Heart left ventricle (tissue), 16 donors: Measurements from ENCODE around the gene RBM33. TPM values are rescaled to one million over a fixed set of nuclear protein-coding genes. Genes with fewer than 3 reads are reported as not detected.
A peak's percentile ranks its signal among the peaks of the same experiment; 100 is the strongest.

Experiments used
- ATAC-seq, 4 donors: fragments of 200-7000 bp; cut with Tn5 transposase; one replicate each; pipeline ENCODE4 v1.9.1; 2020 to 2022; ENCODE audit warnings: moderate library complexity in 4 of 4, mild to moderate bottlenecking in 3 of 4, moderate number of reproducible peaks in 1 of 4
- DNase-seq, 5 donors: peaks; one replicate each; pipeline ENCODE4 v3.0.0-alpha.2; 2020
- H3K27ac ChIP-seq, 12 donors: fragments of 200-600 bp; sonication (generic) in 4 of 12; one replicate each; pipeline versions ENCODE4 v1.5.0 to v1.8.0; 2016 to 2022; ENCODE audit warnings: mild to moderate bottlenecking in 2 of 12
- H3K27me3 ChIP-seq, 9 donors: fragments of 200-600 bp; sonication (generic) in 2 of 9; one replicate each; pipeline versions ENCODE4 v1.5.1 to v1.8.0; 2016 to 2022; ENCODE audit warnings: mild to moderate bottlenecking in 3 of 9
- H3K36me3 ChIP-seq, 9 donors: fragments of 200-600 bp; sonication (generic) in 2 of 9; one replicate each; pipeline versions ENCODE4 v1.5.0 to v1.8.0; 2018 to 2022; ENCODE audit warnings: mild to moderate bottlenecking in 2 of 9
- H3K4me1 ChIP-seq, 12 donors: fragments of 200-600 bp; sonication (generic) in 4 of 12; one replicate each; pipeline versions ENCODE4 v1.5.0 to v1.8.0; 2016 to 2022; ENCODE audit warnings: mild to moderate bottlenecking in 3 of 12
- H3K4me3 ChIP-seq, 12 donors: fragments of 200-600 bp; sonication (generic) in 4 of 12; one replicate each; pipeline versions ENCODE4 v1.5.0 to v1.8.0; 2017 to 2022; ENCODE audit warnings: mild to moderate bottlenecking in 9 of 12, moderate library complexity in 4 of 12
- H3K9me3 ChIP-seq, 12 donors: fragments of 200-600 bp; sonication (generic) in 4 of 12; one replicate each; pipeline versions ENCODE4 v1.5.0 to v1.8.0; 2016 to 2022; ENCODE audit warnings: mild to moderate bottlenecking in 1 of 12
- CTCF ChIP-seq, 12 donors: fragments of 200-600 bp; sonication (generic) in 4 of 12; IDR thresholded peaks; one replicate each; pipeline versions ENCODE4 v1.5.0 to v1.8.0; 2018 to 2022; ENCODE audit warnings: antibody characterized with exemption in 12 of 12, mild to moderate bottlenecking in 5 of 12
- POLR2A ChIP-seq, 2 donors: fragments of 450-650 bp; IDR thresholded peaks; one replicate each; pipeline ENCODE4 v1.6.1; 2017; ENCODE audit warnings: antibody characterized with exemption in 2 of 2, mild to moderate bottlenecking in 2 of 2, moderate library complexity in 2 of 2
- WGBS, 4 donors: extraction: QIAGEN DNeasy Blood & Tissue Kit in 2 of 4; methylation state at CpG; one replicate each; pipeline versions ENCODE4 v1.1.5 to v1.1.7; 2013 to 2018; 5-methylcytosine and 5-hydroxymethylcytosine counted together
- intact Hi-C, 10 donors: fragments of 100-400 bp; cut with DNase I; formaldehyde crosslinking; loops; one replicate each; pipeline versions ENCODE4 v1.11.1 to v1.14.2; 2022
- polyA plus RNA-seq, 2 donors: library from polyadenylated mRNA; stranded (reverse); fragments of 200-250 nt; gene quantifications; one replicate each; pipeline ENCODE4 v1.2.3, GENCODE V29; 2013
- total RNA-seq, 9 donors: library from RNA; depleted of rRNA in 2 of 9; stranded (reverse); fragments of >200 nt in 2 of 9; fragmentation: NEBNext Ultra II Directional in 3 of 9; extraction: Animal tissue kit (Norgen Biotek cat#: 25700) in 3 of 9; gene quantifications; one replicate each; pipeline versions ENCODE4 v1.1.0 to v1.2.4, GENCODE V29; 2016 to 2023
- donor health status: ischemic (EF 13 %, LVEDD 7.1; RV severe dilation, severe dysfunction).
- donor health status: healthy with polysubstance abuse.
- donor health status: DM: no; HTN: yes; CAD: no.
- donor health status: DM: no; HTN: no; CAD: no.
- donor health status: ischemic (EF 25% LVEDD 6.9; RV normal size, moderate dysfunction).
- donor health status: ischemic (EF 25% LVEDD 5.7; RV mildly dilated, moderate dysfunction).
- donor health status: healthy.
- donor health status: DM: yes; HTN: yes; CAD: no.
- donor health status: ischemic (EF 35%, LVEDD 5.7; RV mildly dilated, moderate dysfunction).
- donor health status: nonischemic (EF 11% LVEDD 7.7; RV severe dilation, severe dysfunction).
- donor health status: DM: yes; HTN: yes; CAD: no.
- donor health status: PGD.
- donor health status: ischemic (EF 29% LVEDD 5.4; RV normal size, mild dysfunction).
- donor health status: nonischemic (EF 23%, LVEDD 6.1; RV moderate dilation, normal function).

Gene RBM33
- total and polyA plus RNA-seq, 11 donors, result 13.1 to 40.8 (median 30.2) TPM

- H3K36me3 ChIP-seq, result no peaks in the 10 kb centered on the region
- intact Hi-C loops, result loop anchor here in 4 of 10 donors (10.0 kb wide), 3 partner anchors 684 to 1034 kb away; no protein-coding TSS in a partner anchor
- no peak overlapping the region for H3K27ac ChIP-seq
- no peak for ATAC-seq
- no peaks in the 10 kb centered on the region for H3K9me3 ChIP-seq
- WGBS, 4 donors, result 73 to 83% (median 80%) methylated on average over 19 of the region's 19 CpGs
- H3K4me3 ChIP-seq, result no peak overlapping the region
- H3K27me3 ChIP-seq, result peaks cover 0 to 20% (median 8%) of the 10 kb centered on the region in 9 donors
- no peak for DNase-seq
- peaks cover 0 to 14% (median 1%) of the 10 kb centered on the region in 12 donors for H3K4me1 ChIP-seq
- no peak for TF ChIP-seq CTCF (IDR thresholded peaks at IDR 0.05)
These were observed 146.8 kb downstream of the RBM33 start for GRCh38 chr7:155791214-155791737.

- H3K9me3 ChIP-seq, result no peaks in the 10 kb centered on the region
- H3K4me1 ChIP-seq, result peaks cover 0 to 15% (median 2%) of the 10 kb centered on the region in 12 donors
- TF ChIP-seq POLR2A (IDR thresholded peaks at IDR 0.05) (no peak), CTCF (IDR thresholded peaks at IDR 0.05) (no peak)
- intact Hi-C loops, result loop anchor here in 4 of 10 donors (10.0 kb wide), 3 partner anchors 683 to 1033 kb away; no protein-coding TSS in a partner anchor
- peaks cover 5 to 26% (median 14%) of the 10 kb centered on the region in 9 donors for H3K27me3 ChIP-seq
- DNase-seq, result no peak
- H3K27ac ChIP-seq, result no peak overlapping the region
- ATAC-seq, result no peak
- no peak overlapping the region for H3K4me3 ChIP-seq
- 66 to 71% (median 68%) methylated on average over 6 to 7 of the region's 7 CpGs for WGBS, 4 donors
- no peaks in the 10 kb centered on the region for H3K36me3 ChIP-seq
These were observed 147.4 kb downstream of the RBM33 start for GRCh38 chr7:155791836-155792235.

GRCh38 chr7:155792315-155792960 lies 148.0 kb downstream of the RBM33 start:
- no peaks in the 10 kb centered on the region for H3K9me3 ChIP-seq
- H3K36me3 ChIP-seq, result no peaks in the 10 kb centered on the region
- H3K4me1 ChIP-seq, result peaks cover 0 to 14% (median 4%) of the 10 kb centered on the region in 12 donors
- peaks cover 6 to 27% (median 13%) of the 10 kb centered on the region in 9 donors for H3K27me3 ChIP-seq
- ATAC-seq, result no peak
- TF ChIP-seq CTCF (IDR thresholded peaks at IDR 0.05) (no peak), POLR2A (IDR thresholded peaks at IDR 0.05) (no peak)
- intact Hi-C loops, result loop anchor here in 4 of 10 donors (10.0 kb wide), 3 partner anchors 682 to 1032 kb away; no protein-coding TSS in a partner anchor
- no peak overlapping the region for H3K4me3 ChIP-seq
- 89 to 91% (median 90%) methylated on average over 14 of the region's 14 CpGs for WGBS, 4 donors
- H3K27ac ChIP-seq, result no peak overlapping the region
- peak in 1 of 5 donors; percentile 49 for DNase-seq

- no peak for TF ChIP-seq POLR2A (IDR thresholded peaks at IDR 0.05)
- no peak for TF ChIP-seq CTCF (IDR thresholded peaks at IDR 0.05)
- H3K27ac ChIP-seq, result no peak overlapping the region
- no peaks in the 10 kb centered on the region for H3K36me3 ChIP-seq
- no peaks in the 10 kb centered on the region for H3K9me3 ChIP-seq
- peaks cover 0 to 9% (median 1%) of the 10 kb centered on the region in 12 donors for H3K4me1 ChIP-seq
- intact Hi-C loops, result loop anchor here in 4 of 10 donors (10.0 kb wide), 3 partner anchors 682 to 1032 kb away; no protein-coding TSS in a partner anchor
- no peak for DNase-seq
- no peak for ATAC-seq
- no peak overlapping the region for H3K4me3 ChIP-seq
- H3K27me3 ChIP-seq, result peaks cover 6 to 30% (median 13%) of the 10 kb centered on the region in 9 donors
- WGBS, 4 donors, result 80 to 89% (median 88%) methylated on average over 11 of the region's 11 CpGs
These were observed 148.6 kb downstream of the RBM33 start for GRCh38 chr7:155792999-155793560.
